ENCODE results near the gene EDIL3.
A peak's percentile ranks its signal among the peaks of the same experiment; 100 is the strongest.
"Not testable (repeated sequence)": the region's sequence is repeated elsewhere in the genome, so short reads cannot be mapped to it uniquely, and the experiment has no call there.

The EDIL3 gene

GRCh38 chr5:84045964-84046363 lies 338.7 kb downstream of the EDIL3 start:
- no peak for DNase-seq

- no peak for DNase-seq
These were observed 347.8 kb downstream of the EDIL3 start for GRCh38 chr5:84036842-84037241.

GRCh38 chr5:84032324-84032723 lies 352.4 kb downstream of the EDIL3 start:
- DNase-seq: no peak

- DNase-seq: no peak
These were observed 356.6 kb downstream of the EDIL3 start for GRCh38 chr5:84028093-84028492.

GRCh38 chr5:84018521-84018920 lies 366.2 kb downstream of the EDIL3 start:
- not testable (repeated sequence) for DNase-seq

- peak; percentile 13 for DNase-seq
These were observed 367.0 kb downstream of the EDIL3 start for GRCh38 chr5:84017523-84018172.

GRCh38 chr5:84016085-84016484 lies 368.6 kb downstream of the EDIL3 start:
- no peak for DNase-seq

- DNase-seq: no peak
These were observed 369.7 kb downstream of the EDIL3 start for GRCh38 chr5:84014966-84015365.

GRCh38 chr5:83993803-83994202 lies 390.9 kb downstream of the EDIL3 start:
- DNase-seq: no peak

- DNase-seq: no peak
These were observed 393.0 kb downstream of the EDIL3 start for GRCh38 chr5:83991566-83992224.

- no peak for DNase-seq
These were observed 396.4 kb downstream of the EDIL3 start for GRCh38 chr5:83988293-83988685.

- no peak for DNase-seq
These were observed 397.0 kb downstream of the EDIL3 start for GRCh38 chr5:83987513-83988292.

GRCh38 chr5:83983852-83984251 lies 400.8 kb downstream of the EDIL3 start:
- DNase-seq: no peak

GRCh38 chr5:83973925-83974815 lies 410.5 kb downstream of the EDIL3 start:
- peak; percentile 40 for DNase-seq

GRCh38 chr5:83972909-83973308 lies 411.8 kb downstream of the EDIL3 start:
- DNase-seq: no peak

- DNase-seq: no peak
These were observed 412.4 kb downstream of the EDIL3 start for GRCh38 chr5:83972236-83972635.

- DNase-seq: no peak
These were observed 417.3 kb downstream of the EDIL3 start for GRCh38 chr5:83967417-83967816.

- DNase-seq: no peak
These were observed 419.2 kb downstream of the EDIL3 start for GRCh38 chr5:83965441-83965840.

- DNase-seq: no peak
These were observed 420.4 kb downstream of the EDIL3 start for GRCh38 chr5:83964271-83964670.

GRCh38 chr5:83957188-83957587 lies 427.5 kb downstream of the EDIL3 start:
- DNase-seq: peak; percentile 49

- peak; percentile 17 for DNase-seq
These were observed 428.3 kb downstream of the EDIL3 start for GRCh38 chr5:83956386-83956785.

GRCh38 chr5:83955916-83956315 lies 428.8 kb downstream of the EDIL3 start:
- DNase-seq: peak; percentile 17

- no peak for DNase-seq
These were observed 436.9 kb downstream of the EDIL3 start for GRCh38 chr5:83947763-83948162.
